GM18499 (cell line): Measurements from ENCODE around the gene SOAT2.

Experiments used
- ATAC-seq: cut with Tn5 transposase; IDR thresholded peaks from one replicate; pipeline ENCODE4 v1.9.1; 2021; ENCODE audit warnings: moderate number of reproducible peaks; ENCODE audit not compliant: insufficient read depth, unreplicated experiment

Gene SOAT2

GRCh38 chr12:53173085-53173715 lies 69.9 kb downstream of the SOAT2 start:
- no peak for ATAC-seq
